ENCODE data around the gene SLC45A3.
A peak's percentile ranks its signal among the peaks of the same experiment; 100 is the strongest.

Gene SLC45A3

DNA sequence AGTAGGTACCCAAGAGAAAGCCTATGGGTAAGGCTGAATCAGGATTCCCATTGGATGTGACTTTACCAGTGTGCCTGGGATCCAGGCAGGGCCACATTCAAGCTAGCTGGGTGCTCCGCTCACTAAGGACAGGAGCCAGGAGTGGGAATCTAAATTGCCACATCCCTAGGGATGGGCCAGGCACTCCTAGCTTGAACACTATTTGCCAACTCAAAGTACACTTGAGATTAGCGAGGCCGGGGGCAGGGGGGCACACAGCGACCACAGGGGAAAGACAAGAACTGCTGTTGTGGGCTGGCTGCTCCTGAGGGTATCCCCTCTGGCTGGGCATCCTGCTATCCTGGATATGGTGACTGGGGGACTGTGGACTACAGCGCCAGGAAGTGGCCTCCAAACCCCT lies 4.3 kb downstream of the SLC45A3 start:
- H3K4me3 ChIP-seq (ENCODE audit: low read depth, low read length) = no peak overlapping the region

DNA sequence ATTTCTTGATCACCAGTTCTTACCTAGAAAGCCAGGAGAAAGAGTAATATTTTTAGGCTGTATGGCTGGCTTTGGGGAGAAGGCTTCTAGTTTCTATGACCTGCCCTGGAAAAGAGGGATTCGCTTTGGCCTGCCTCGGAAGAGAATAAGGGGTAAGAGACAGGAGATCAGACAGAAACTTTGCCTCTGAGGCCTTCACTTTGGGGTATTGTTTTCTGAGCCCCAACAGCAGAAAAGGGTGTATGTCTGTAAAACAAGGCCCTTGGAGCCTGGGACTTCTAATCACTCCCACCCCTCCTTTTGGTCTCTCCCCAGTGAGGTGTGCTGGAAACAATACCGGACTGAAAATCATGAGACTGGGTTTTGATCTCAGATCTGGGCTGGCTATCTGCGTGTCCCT lies 5.1 kb downstream of the SLC45A3 start:
- POLR2A ChIA-PET = no interaction called here
- H3K36me3 ChIP-seq (ENCODE audit: control insufficient read depth in 2 of 2, insufficient read depth in 1 of 2, low read length in 2 of 2) = no peaks in the 10 kb centered on the region
- TF ChIP-seq ZNF211 (tag by site-specific recombination; IDR thresholded peaks at IDR 0.05; ENCODE audit: low read depth) (no peak), ZNF184 (tag by site-specific recombination; IDR thresholded peaks at IDR 0.05) (no peak), ZNF558 (tag by site-specific recombination; IDR thresholded peaks at IDR 0.05) (no peak), ZNF169 (tag by site-specific recombination; IDR thresholded peaks at IDR 0.05) (no peak), TCF7L2 (IDR thresholded peaks at IDR 0.05; ENCODE audit: borderline replicate concordance, low read depth, low read length) (no peak), ZNF747 (tag by site-specific recombination; IDR thresholded peaks at IDR 0.05) (no peak), ZNF292 (tag by site-specific recombination; IDR thresholded peaks at IDR 0.05; ENCODE audit: borderline replicate concordance, low read depth) (no peak)
- TF ChIP-seq, protein P1, sequence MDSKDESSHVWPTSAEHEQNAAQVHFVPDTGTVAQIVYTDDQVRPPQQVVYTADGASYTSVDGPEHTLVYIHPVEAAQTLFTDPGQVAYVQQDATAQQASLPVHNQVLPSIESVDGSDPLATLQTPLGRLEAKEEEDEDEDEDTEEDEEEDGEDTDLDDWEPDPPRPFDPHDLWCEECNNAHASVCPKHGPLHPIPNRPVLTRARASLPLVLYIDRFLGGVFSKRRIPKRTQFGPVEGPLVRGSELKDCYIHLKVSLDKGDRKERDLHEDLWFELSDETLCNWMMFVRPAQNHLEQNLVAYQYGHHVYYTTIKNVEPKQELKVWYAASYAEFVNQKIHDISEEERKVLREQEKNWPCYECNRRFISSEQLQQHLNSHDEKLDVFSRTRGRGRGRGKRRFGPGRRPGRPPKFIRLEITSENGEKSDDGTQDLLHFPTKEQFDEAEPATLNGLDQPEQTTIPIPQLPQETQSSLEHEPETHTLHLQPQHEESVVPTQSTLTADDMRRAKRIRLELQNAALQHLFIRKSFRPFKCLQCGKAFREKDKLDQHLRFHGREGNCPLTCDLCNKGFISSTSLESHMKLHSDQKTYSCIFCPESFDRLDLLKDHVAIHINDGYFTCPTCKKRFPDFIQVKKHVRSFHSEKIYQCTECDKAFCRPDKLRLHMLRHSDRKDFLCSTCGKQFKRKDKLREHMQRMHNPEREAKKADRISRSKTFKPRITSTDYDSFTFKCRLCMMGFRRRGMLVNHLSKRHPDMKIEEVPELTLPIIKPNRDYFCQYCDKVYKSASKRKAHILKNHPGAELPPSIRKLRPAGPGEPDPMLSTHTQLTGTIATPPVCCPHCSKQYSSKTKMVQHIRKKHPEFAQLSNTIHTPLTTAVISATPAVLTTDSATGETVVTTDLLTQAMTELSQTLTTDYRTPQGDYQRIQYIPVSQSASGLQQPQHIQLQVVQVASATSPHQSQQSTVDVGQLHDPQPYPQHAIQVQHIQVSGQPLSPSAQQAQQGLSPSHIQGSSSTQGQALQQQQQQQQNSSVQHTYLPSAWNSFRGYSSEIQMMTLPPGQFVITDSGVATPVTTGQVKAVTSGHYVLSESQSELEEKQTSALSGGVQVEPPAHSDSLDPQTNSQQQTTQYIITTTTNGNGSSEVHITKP (tag by site-specific recombination; IDR thresholded peaks at IDR 0.05) = peak; percentile 91
- no peaks in the 10 kb centered on the region for H3K9me3 ChIP-seq (ENCODE audit: control insufficient read depth, insufficient read depth, low read depth, low read length)
- no peak overlapping the region for H3K27ac ChIP-seq (ENCODE audit: extremely low read depth, low read depth, low read length)
- no peak overlapping the region for H3K4me3 ChIP-seq (ENCODE audit: low read depth, low read length)
- no peaks in the 10 kb centered on the region for H3K4me1 ChIP-seq (ENCODE audit: control insufficient read depth, insufficient read depth, low read length)
- CTCF ChIA-PET = interaction anchor here (2.2 kb wide), 1 partner anchor 17 kb away, joined by 10 read pairs; no protein-coding TSS in a partner anchor

More for the DNA sequence above, 4.3 kb downstream of the SLC45A3 start:
- peak; percentile 45; the same call in 1 of the 2 replicates for TF ChIP-seq MZF1 (tag by site-specific recombination; IDR thresholded peaks at IDR 0.05; ENCODE audit: borderline replicate concordance)
- TF ChIP-seq SCRT1 (tag by site-specific recombination; IDR thresholded peaks at IDR 0.05; ENCODE audit: borderline replicate concordance) = no peak
- Histone ChIP-seq H3K27ac (ENCODE audit: extremely low read depth, low read depth, low read length) (no peak overlapping the region), H3K36me3 (ENCODE audit: control insufficient read depth in 2 of 2, insufficient read depth in 1 of 2, low read length in 2 of 2) (no peaks in the 10 kb centered on the region), H3K9me3 (ENCODE audit: control insufficient read depth, insufficient read depth, low read depth, low read length) (no peaks in the 10 kb centered on the region), H3K4me1 (ENCODE audit: control insufficient read depth, insufficient read depth, low read length) (no peaks in the 10 kb centered on the region)
- POLR2A ChIA-PET = no interaction called here
- CTCF ChIA-PET = interaction anchor here (2.5 to 6.3 kb wide), 2 partner anchors 17 to 34 kb away, joined by 15 to 65 read pairs; no protein-coding TSS in a partner anchor

DNA sequence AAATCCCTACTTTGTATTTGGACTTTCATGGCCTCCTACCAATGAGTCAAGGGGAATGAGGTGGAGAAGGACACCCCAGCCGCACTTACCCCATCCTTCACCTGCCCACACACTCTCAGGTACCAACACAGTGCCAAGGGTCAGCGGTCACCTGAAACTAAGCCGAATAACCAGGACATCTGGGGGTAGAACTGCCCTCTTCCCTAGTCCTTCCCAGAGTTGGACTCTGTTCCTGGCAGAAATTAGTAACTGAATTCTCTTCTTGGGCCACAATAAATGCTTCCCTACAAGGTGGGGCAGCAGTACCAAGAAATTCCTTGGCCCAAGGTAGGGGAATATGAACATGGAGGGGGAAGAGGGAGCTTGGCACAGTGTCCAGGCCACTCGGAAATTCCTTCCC lies 7.3 kb downstream of the SLC45A3 start:
- H3K9me3 ChIP-seq (ENCODE audit: control insufficient read depth, insufficient read depth, low read depth, low read length) = no peaks in the 10 kb centered on the region
- no peak overlapping the region for H3K4me3 ChIP-seq (ENCODE audit: low read depth, low read length)
- TF ChIP-seq ZNF561 (tag by site-specific recombination; IDR thresholded peaks at IDR 0.05; ENCODE audit: borderline replicate concordance) (no peak), PRDM1 (tag by site-specific recombination; IDR thresholded peaks at IDR 0.05) (no peak), ZNF423 (tag by site-specific recombination; IDR thresholded peaks at IDR 0.05) (no peak), GLI2 (tag by site-specific recombination; IDR thresholded peaks at IDR 0.05; ENCODE audit: borderline replicate concordance, low read depth) (no peak), ZNF530 (tag by site-specific recombination; IDR thresholded peaks at IDR 0.05; ENCODE audit: low read depth) (no peak), ZBTB8A (tag by site-specific recombination; IDR thresholded peaks at IDR 0.05) (no peak), ZNF629 (tag by site-specific recombination; IDR thresholded peaks at IDR 0.05) (no peak)
- no peaks in the 10 kb centered on the region for H3K36me3 ChIP-seq (ENCODE audit: control insufficient read depth in 2 of 2, insufficient read depth in 1 of 2, low read length in 2 of 2)
- ChIA-PET CTCF (interaction anchor here (0.9 to 3.6 kb wide), 5 partner anchors 14 to 347 kb away, joined by 3 to 15 read pairs (median 9); no protein-coding TSS in a partner anchor), POLR2A (no interaction called here)
- H3K4me1 ChIP-seq (ENCODE audit: control insufficient read depth, insufficient read depth, low read length) = no peaks in the 10 kb centered on the region
- H3K27ac ChIP-seq (ENCODE audit: extremely low read depth, low read depth, low read length) = no peak overlapping the region
